Panc1 (cell line): Measurements from ENCODE around the gene DLGAP4. TPM values are rescaled to one million over a fixed set of nuclear protein-coding genes. Genes with fewer than 3 reads are reported as not detected.

Experiments
- ATAC-seq: fragments of 200-7000 bp; cut with Tn5 transposase; 2 replicates; pipeline ENCODE4 v1.9.1; 2020; ENCODE audit warnings: mild to moderate bottlenecking, moderate library complexity
- BruUV-seq: library from RNA; stranded (reverse); fragments of 400-500 nt; replicated peaks from 2 replicates; lab custom pipeline; 2021; lab: Mats Ljungman, UMichigan
- CTCF ChIA-PET: fragments of 300-600 bp; sonication (Branson Sonifier 250); formaldehyde crosslinking; loops from one replicate; lab custom pipeline; 2022; ENCODE audit warnings: antibody characterized with exemption; lab: Charles Lee
- POLR2A ChIA-PET: fragments of 300-600 bp; sonication (Branson Sonifier 250); formaldehyde crosslinking; loops from one replicate; lab custom pipeline; 2022; ENCODE audit warnings: antibody characterized with exemption; lab: Charles Lee
- DNase-seq: peaks from one replicate; pipeline ENCODE4 v3.0.0-alpha.2; 2010; ENCODE audit warnings: low read depth, low spot score
- H3K27ac ChIP-seq: 2 replicates; pipeline ENCODE4 v1.5.1; 2011; ENCODE audit warnings: mild to moderate bottlenecking, low read length, inconsistent platforms
- H3K27me3 ChIP-seq: fragments of 200-500 bp; sonication (Bioruptor generic); 2 replicates; pipeline ENCODE4 v1.6.0; 2014; ENCODE audit warnings: low read length, inconsistent platforms; ENCODE audit not compliant: control insufficient read depth, insufficient read depth
- H3K36me3 ChIP-seq: fragments of 200-500 bp; sonication (Bioruptor generic); 2 replicates; pipeline ENCODE4 v1.5.1; 2014; ENCODE audit warnings: inconsistent platforms, mild to moderate bottlenecking, low read length, moderate library complexity; ENCODE audit not compliant: control insufficient read depth, insufficient read depth
- H3K4me1 ChIP-seq: 2 replicates; pipeline ENCODE4 v1.5.1; 2011; ENCODE audit warnings: inconsistent platforms, mild to moderate bottlenecking, low read length, moderate library complexity; ENCODE audit not compliant: control insufficient read depth, insufficient read depth
- H3K4me3 ChIP-seq, 2 experiments: 2 replicates each; pipeline ENCODE4 v1.5.1; 2011 to 2012; ENCODE audit warnings: low read depth in 2 of 2, low read length in 2 of 2, mild to moderate bottlenecking in 2 of 2, inconsistent platforms in 1 of 2, moderate library complexity in 1 of 2
- H3K9me3 ChIP-seq: fragments of 200-500 bp; sonication (Bioruptor generic); 2 replicates; pipeline ENCODE4 v1.5.1; 2014; ENCODE audit warnings: low read depth, mild to moderate bottlenecking, inconsistent platforms, low read length, moderate library complexity; ENCODE audit not compliant: control insufficient read depth, insufficient read depth
- CTCF ChIP-seq: fragments of 450-650 bp; IDR thresholded peaks from 2 replicates; pipeline ENCODE4 v1.5.1; 2017; ENCODE audit warnings: mild to moderate bottlenecking
- POLR2AphosphoS5 ChIP-seq: IDR thresholded peaks from 2 replicates; pipeline ENCODE4 v1.6.1; 2012; ENCODE audit warnings: mild to moderate bottlenecking, low read depth, low read length, moderate library complexity
- REST ChIP-seq, 2 experiments: IDR thresholded peaks; 2 replicates each; pipeline ENCODE4 v1.6.1; 2011 to 2012; ENCODE audit warnings: low read depth in 2 of 2, control low read depth in 1 of 2, low read length in 1 of 2, mild to moderate bottlenecking in 1 of 2, moderate library complexity in 1 of 2; ENCODE audit not compliant: insufficient read depth in 1 of 2
- SIN3A ChIP-seq: IDR thresholded peaks from 2 replicates; pipeline ENCODE4 v1.6.1; 2012; ENCODE audit warnings: low read depth, mild to moderate bottlenecking, low read length, moderate library complexity, borderline replicate concordance; ENCODE audit not compliant: insufficient read depth
- TCF7L2 ChIP-seq: IDR thresholded peaks from 2 replicates; pipeline ENCODE4 v1.6.1; 2011; ENCODE audit warnings: mild to moderate bottlenecking, low read depth, low read length, inconsistent platforms
- in situ Hi-C: cut with HindIII; loops from 2 replicates; pipeline ENCODE4 v1.10.0; 2016; ENCODE audit warnings: low sequenced_read_pairs, low pct_unique_long_range_greater_than_20kb
- intact Hi-C: fragments of 100-400 bp; cut with micrococcal nuclease; formaldehyde crosslinking; loops from one replicate; pipeline ENCODE4 v1.10.0; 2022; ENCODE audit not compliant: unreplicated experiment
- total RNA-seq: library from RNA; stranded (reverse); gene quantifications from one replicate; pipeline ENCODE4 v1.2.1, GENCODE V29; 2021; ENCODE audit not compliant: unreplicated experiment

Gene DLGAP4
- total RNA-seq, 1 experiment from 2014 or later, result 52.5 TPM

DNA sequence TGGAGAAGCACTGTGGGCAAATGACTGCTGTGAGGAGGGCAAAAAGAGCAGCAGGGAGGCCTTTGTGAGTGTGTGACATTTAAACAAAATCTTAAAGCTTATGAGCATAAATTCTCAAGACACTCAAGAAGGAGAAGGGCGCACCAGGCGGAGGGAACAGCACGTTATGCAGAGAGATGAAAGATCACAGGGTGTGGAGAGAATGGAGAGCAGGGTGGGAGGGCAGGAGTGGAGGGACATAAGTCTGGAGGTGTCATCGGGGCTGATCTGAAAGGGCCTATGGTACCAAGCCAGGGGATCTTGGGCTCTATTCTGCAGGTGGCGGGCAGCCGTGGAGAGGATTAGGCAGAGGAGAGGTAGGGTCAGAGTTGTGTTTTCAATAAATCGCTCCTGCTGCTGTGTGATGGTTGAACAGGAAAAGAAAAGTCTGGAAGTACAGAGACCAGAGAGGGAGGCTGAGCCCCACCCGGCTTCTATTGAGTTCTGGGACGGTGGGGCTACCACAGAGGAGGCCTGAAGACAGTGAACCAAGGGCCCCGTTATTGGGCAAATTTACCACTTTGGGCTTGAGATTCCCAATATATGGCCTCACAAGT lies 24.3 kb upstream of the DLGAP4 start:
- ChIA-PET CTCF (no interaction called here), POLR2A (no interaction called here)
- Histone ChIP-seq H3K27me3 (peaks cover 3% of the 10 kb centered on the region; the same call in 1 of the 2 replicates), H3K9me3 (no peaks in the 10 kb centered on the region), H3K4me3 (no peak overlapping the region), H3K27ac (no peak overlapping the region), H3K36me3 (no peaks in the 10 kb centered on the region), H3K4me1 (no peaks in the 10 kb centered on the region)
- BruUV-seq, result no TSS peak
- in situ Hi-C loops, result no loop called here
- TF ChIP-seq CTCF (no peak), POLR2AphosphoS5 (no peak), REST (IDR thresholded peaks at IDR 0.05; ENCODE audit: insufficient read depth in 1 of 2, low read depth in 2 of 2, low read length in 1 of 2) (no peak), TCF7L2 (no peak), SIN3A (no peak)
- intact Hi-C loops, result no loop called here
- ATAC-seq, result no peak
- no peak for DNase-seq

DNA sequence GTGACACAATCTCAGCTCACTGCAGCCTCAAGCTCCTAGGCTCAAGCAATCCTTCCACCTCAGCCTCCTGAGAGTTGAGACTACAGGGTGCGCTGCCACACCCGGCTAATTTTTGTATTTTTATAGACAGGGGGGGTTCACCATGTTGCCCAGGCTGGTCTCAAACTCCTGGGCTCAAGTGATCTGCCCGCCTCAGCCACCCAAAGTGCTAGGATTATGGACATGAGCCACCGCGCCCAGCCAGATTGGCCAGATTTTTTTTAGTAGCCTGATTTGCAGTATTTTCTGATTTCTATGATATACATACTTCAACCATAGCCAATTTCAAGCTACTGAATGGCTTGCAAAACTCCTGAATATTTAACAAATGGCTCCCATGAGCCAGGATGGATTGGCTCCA lies 21.4 kb upstream of the DLGAP4 start:
- intact Hi-C loops (no loop called here), in situ Hi-C loops (no loop called here)
- H3K27ac ChIP-seq, result no peak overlapping the region
- H3K4me1 ChIP-seq, result no peaks in the 10 kb centered on the region
- ChIA-PET POLR2A (no interaction called here), CTCF (no interaction called here)
- H3K9me3 ChIP-seq, result no peaks in the 10 kb centered on the region
- ATAC-seq (no peak), DNase-seq (no peak)
- TF ChIP-seq REST (IDR thresholded peaks at IDR 0.05; ENCODE audit: insufficient read depth in 1 of 2, low read depth in 2 of 2, low read length in 1 of 2), result no peak
- TF ChIP-seq TCF7L2, result no peak
- TF ChIP-seq POLR2AphosphoS5, result no peak
- TF ChIP-seq SIN3A, result no peak
- no peak for TF ChIP-seq CTCF
- no TSS peak for BruUV-seq
- H3K27me3 ChIP-seq, result peaks cover 12% of the 10 kb centered on the region
- no peaks in the 10 kb centered on the region for H3K36me3 ChIP-seq
- no peak overlapping the region for H3K4me3 ChIP-seq
